MM.1S (cell line): ENCODE measurements around the gene ULK1.

ENCODE experiments used
- EZH2 ChIP-seq: fragments of 300-600 bp; sonication (generic); optimal IDR thresholded peaks from 2 replicates; pipeline ENCODE3; 2017; ENCODE audit warnings: low read depth, mild to moderate bottlenecking, antibody characterized with exemption, low read length, mixed read lengths
- TF ChIP-seq, protein P1 (sequence below): fragments of 300-600 bp; sonication (generic); IDR thresholded peaks from 2 replicates; pipeline ENCODE4 v1.5.1; 2016; ENCODE audit warnings: antibody characterized with exemption, low read length, mixed read lengths

DNA sequence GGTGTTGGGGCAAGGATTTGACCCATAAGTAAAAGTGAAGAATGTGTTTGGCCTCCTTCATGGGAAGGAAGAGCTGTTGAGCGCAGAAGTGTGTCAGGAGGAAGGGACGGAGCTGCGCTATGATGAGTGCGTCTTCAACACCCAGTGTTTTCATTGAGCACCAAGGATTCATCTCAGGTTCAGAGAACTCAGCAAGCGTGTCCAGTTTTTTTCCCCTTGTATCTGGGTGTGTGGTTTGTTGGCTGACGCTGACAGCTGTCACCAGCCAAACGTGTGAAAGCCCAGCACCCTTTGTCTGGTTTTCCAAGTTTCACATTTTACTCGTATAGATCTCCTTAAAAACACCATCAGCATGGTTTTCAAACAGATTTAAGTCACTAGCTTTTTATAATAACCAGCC, 67.6 kb downstream of the ULK1 start:
- TF ChIP-seq, protein P1, sequence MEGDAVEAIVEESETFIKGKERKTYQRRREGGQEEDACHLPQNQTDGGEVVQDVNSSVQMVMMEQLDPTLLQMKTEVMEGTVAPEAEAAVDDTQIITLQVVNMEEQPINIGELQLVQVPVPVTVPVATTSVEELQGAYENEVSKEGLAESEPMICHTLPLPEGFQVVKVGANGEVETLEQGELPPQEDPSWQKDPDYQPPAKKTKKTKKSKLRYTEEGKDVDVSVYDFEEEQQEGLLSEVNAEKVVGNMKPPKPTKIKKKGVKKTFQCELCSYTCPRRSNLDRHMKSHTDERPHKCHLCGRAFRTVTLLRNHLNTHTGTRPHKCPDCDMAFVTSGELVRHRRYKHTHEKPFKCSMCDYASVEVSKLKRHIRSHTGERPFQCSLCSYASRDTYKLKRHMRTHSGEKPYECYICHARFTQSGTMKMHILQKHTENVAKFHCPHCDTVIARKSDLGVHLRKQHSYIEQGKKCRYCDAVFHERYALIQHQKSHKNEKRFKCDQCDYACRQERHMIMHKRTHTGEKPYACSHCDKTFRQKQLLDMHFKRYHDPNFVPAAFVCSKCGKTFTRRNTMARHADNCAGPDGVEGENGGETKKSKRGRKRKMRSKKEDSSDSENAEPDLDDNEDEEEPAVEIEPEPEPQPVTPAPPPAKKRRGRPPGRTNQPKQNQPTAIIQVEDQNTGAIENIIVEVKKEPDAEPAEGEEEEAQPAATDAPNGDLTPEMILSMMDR, result no peak
- no peak for TF ChIP-seq EZH2
